ENCODE data around the gene CHST6.

GRCh38 chr16:75477680-75478473 lies 17.4 kb downstream of the CHST6 start:
- TF ChIP-seq CTCF (conservative IDR thresholded peaks at IDR 0.05 in 1 of 2, IDR thresholded peaks at IDR 0.05 in 1 of 2; ENCODE audit: low read depth in 1 of 2, low read length in 2 of 2) (no peak), EZH2 (IDR thresholded peaks at IDR 0.05; ENCODE audit: low read length, missing control alignments) (no peak)

Data from fibroblast of lung (primary cell).